Small intestine (tissue), 7 donors: Measurements from ENCODE around the gene CENPQ. TPM values are rescaled to one million over a fixed set of nuclear protein-coding genes. Genes with fewer than 3 reads are reported as not detected.
"Not testable (repeated sequence)": the region's sequence is repeated elsewhere in the genome, so short reads cannot be mapped to it uniquely, and the experiment has no call there.

Experiments used
- DNase-seq, 2 donors: peaks; one replicate each; pipeline versions ENCODE4 v3.0.0 to v3.0.0-alpha.2; 2013
- FAIRE-seq: peaks from 2 replicates; lab custom pipeline; 2012; peaks lifted over from hg19 to GRCh38; lab: Jason Lieb, UNC
- H3K27ac ChIP-seq, 3 donors: one replicate each; pipeline ENCODE4 v1.5.1; 2013; ENCODE audit warnings: low read length in 2 of 3, mild to moderate bottlenecking in 2 of 3, control low read depth in 1 of 3, inconsistent platforms in 1 of 3, low read depth in 1 of 3, moderate library complexity in 1 of 3
- H3K27me3 ChIP-seq, 3 donors: one replicate each; pipeline ENCODE4 v1.6.1; 2013; ENCODE audit warnings: low read length in 3 of 3, inconsistent platforms in 1 of 3; ENCODE audit not compliant: control insufficient read depth in 3 of 3, insufficient read depth in 3 of 3
- H3K36me3 ChIP-seq, 3 donors: one replicate each; pipeline ENCODE4 v1.6.1; 2013; ENCODE audit warnings: low read length in 3 of 3, inconsistent platforms in 1 of 3, low read depth in 1 of 3, mild to moderate bottlenecking in 1 of 3, moderate library complexity in 1 of 3; ENCODE audit not compliant: control insufficient read depth in 3 of 3, insufficient read depth in 2 of 3
- H3K4me1 ChIP-seq, 3 donors: one replicate each; pipeline ENCODE4 v1.6.1; 2013; ENCODE audit warnings: low read length in 2 of 3, inconsistent platforms in 1 of 3, low read depth in 1 of 3, mild to moderate bottlenecking in 1 of 3, moderate library complexity in 1 of 3; ENCODE audit not compliant: control insufficient read depth in 3 of 3, insufficient read depth in 2 of 3
- H3K4me3 ChIP-seq, 3 donors: one replicate each; pipeline ENCODE4 v1.5.1; 2013; ENCODE audit warnings: low read length in 3 of 3, control low read depth in 1 of 3, inconsistent platforms in 1 of 3, low read depth in 1 of 3, mild to moderate bottlenecking in 1 of 3, moderate library complexity in 1 of 3
- H3K9me3 ChIP-seq, 2 donors: one replicate each; pipeline ENCODE4 v1.6.1; 2013; ENCODE audit warnings: low read depth in 1 of 2, low read length in 1 of 2; ENCODE audit not compliant: control insufficient read depth in 2 of 2, insufficient read depth in 1 of 2
- WGBS, 3 donors: extraction: QIAGEN DNeasy Blood & Tissue Kit; methylation state at CpG; one replicate each; pipeline ENCODE4 v1.1.7; 2013; 5-methylcytosine and 5-hydroxymethylcytosine counted together
- polyA plus RNA-seq, 4 donors: library from polyadenylated mRNA; stranded (reverse) in 3 of 4; unstranded in 1 of 4; fragments of 200-250 nt in 3 of 4; fragments of 120-200 nt in 1 of 4; gene quantifications; one replicate each; pipeline versions ENCODE4 v1.2.1 to v1.2.3, GENCODE V29; 2013
- donor health status: healthy with polysubstance abuse.
- donor health status: control.
- donor health status: control.
- donor health status: Bipolar disorder and iron deficiency.
- donor health status: healthy.

Gene CENPQ
- polyA plus RNA-seq, 4 donors: 1.6 to 7.2 (median 3.1) TPM

DNA sequence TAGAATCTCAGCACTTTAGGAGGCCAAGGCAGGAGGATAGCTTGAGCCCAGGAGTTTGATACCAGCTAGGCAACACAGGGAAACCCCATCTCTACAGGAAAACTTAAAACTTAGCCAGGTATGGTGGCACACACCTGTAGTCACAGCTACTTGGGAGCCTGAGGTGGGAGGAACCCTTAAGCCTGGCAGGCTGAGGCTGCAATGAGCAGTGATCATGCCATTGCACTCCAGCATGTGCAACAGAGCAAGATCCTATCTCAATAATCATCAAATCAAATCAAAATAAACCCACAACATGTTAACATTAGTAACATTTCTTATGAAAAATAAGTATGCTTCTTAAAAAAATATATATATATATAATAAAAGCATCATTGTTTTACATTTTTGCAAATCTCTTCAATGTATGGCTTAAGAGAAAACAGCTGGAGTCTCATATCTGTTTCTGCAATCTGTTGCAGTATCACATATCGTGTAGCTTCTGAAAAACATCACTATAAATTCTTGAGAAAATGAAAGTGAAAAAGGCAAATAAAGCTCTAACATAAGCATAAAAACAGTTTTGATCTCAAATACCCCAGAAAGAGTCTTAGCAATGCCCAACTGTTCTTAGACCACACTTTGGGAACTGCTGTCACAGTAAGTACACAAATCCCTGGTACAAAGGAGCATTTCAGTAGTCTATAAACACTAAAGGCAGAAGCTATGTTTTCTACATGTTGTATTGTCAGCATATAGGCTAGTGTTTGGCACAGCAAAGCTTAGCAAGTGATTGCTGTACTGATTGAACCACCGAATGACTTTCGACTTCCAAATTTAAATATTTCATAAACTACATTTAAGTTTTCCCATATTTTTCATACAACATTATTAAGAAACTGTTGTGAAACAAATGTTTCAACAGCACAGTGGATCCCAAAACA lies 8.1 kb upstream of the CENPQ start:
- no peak for DNase-seq
- Histone ChIP-seq H3K36me3 (peaks cover 2 to 18% (median 5%) of the 10 kb centered on the region in 3 donors), H3K27me3 (no peaks in the 10 kb centered on the region), H3K4me1 (no peaks in the 10 kb centered on the region), H3K9me3 (no peaks in the 10 kb centered on the region), H3K27ac (peak overlapping the region in 1 of 3 donors; percentile 31), H3K4me3 (no peak overlapping the region)
- no peak for FAIRE-seq
- 85 to 92% (median 90%) methylated on average over 3 of the region's 3 CpGs for WGBS, 3 donors

GRCh38 chr6:49457771-49458170 lies 5.4 kb upstream of the CENPQ start:
- Histone ChIP-seq H3K9me3 (no peaks in the 10 kb centered on the region), H3K27ac (no peak overlapping the region)
- DNase-seq: no peak

DNA sequence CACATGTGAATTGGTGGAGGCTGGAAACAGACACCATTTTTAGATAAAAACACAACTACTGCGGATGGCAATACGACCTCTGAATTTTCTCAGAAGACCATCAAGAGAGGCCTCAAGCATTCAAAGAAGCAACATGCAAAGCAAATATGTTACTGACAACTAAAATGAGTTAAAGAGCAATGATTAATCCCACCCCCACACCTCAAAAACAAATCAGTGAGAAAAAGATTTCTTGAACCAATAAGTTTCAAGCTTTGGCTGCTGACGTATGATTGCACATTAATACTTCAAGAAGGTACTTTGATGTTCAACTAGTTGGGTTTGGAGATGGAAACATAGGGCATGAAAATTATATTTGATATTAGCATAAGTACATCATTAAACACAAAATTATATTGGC lies 1.1 kb upstream of the CENPQ start:
- peak; percentile 1 to 43 for DNase-seq
- WGBS, 3 donors: 31 to 37% (median 35%) methylated on average over 3 of the region's 3 CpGs

More at GRCh38 chr6:49457771-49458170, 5.4 kb upstream of the CENPQ start:
- no peak overlapping the region for H3K4me3 ChIP-seq
- no peaks in the 10 kb centered on the region for H3K27me3 ChIP-seq
- 83 to 86% (median 84%) methylated on average over 4 of the region's 4 CpGs for WGBS, 3 donors
- peaks cover 2 to 13% (median 5%) of the 10 kb centered on the region in 3 donors for H3K36me3 ChIP-seq
- H3K4me1 ChIP-seq: peaks cover 0 to 8% (median 5%) of the 10 kb centered on the region in 3 donors
- FAIRE-seq: no peak

DNA sequence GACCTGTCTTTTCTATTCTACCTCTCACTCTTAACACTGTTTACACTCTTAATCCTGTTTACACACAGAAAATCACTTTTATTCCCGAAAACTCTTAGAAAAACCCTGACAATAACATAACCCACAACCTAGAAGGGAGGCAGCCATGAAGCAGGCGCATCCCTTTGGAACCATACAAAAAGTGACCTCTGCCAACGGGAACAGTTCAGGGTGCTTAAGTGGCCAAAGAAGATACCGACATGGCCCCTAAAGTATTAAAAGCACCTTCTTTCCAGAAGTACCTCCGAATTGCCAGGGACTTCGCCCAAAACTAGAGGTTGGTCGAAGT lies 607 bp upstream of the CENPQ start:
- no peak for DNase-seq
- Histone ChIP-seq H3K27ac (peak overlapping the region; percentile 90 to 96 (median 95)), H3K36me3 (peaks cover 0 to 3% (median 2%) of the 10 kb centered on the region in 3 donors), H3K4me3 (peak overlapping the region; percentile 62 to 89 (median 87)), H3K4me1 (peaks cover 0 to 11% (median 5%) of the 10 kb centered on the region in 3 donors), H3K9me3 (no peaks in the 10 kb centered on the region), H3K27me3 (no peaks in the 10 kb centered on the region)
- FAIRE-seq: no peak
- WGBS, 3 donors: 0% methylated on average over 7 of the region's 7 CpGs

More for the DNA sequence above, 1.1 kb upstream of the CENPQ start:
- H3K27me3 ChIP-seq: no peaks in the 10 kb centered on the region
- H3K4me3 ChIP-seq: peak overlapping the region in 2 of 3 donors; percentile 87 to 89
- no peak for FAIRE-seq
- H3K4me1 ChIP-seq: peaks cover 0 to 11% (median 5%) of the 10 kb centered on the region in 3 donors
- no peaks in the 10 kb centered on the region for H3K9me3 ChIP-seq
- H3K36me3 ChIP-seq: peaks cover 0 to 4% (median 2%) of the 10 kb centered on the region in 3 donors
- H3K27ac ChIP-seq: peak overlapping the region in 1 of 3 donors; percentile 96

DNA sequence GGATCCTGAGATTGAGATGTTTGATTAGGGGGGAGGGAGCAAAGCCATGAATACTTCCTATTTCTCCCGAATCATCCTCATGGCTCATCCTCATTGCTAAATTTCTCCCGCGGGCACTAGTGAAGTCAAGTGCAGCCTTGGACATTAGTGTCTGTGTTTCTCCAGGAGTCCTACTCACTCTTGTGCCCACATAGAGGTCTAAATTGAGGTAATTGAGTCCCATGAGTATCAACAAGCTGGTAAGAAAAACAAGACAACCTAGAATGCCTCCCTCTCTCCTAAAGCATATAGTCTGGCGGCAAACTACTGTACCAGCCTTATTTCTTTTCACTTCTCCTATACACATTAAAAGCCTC lies 420 bp downstream of the CENPQ start:
- no peaks in the 10 kb centered on the region for H3K9me3 ChIP-seq
- 0 to 5% (median 0%) methylated on average over 4 of the region's 4 CpGs for WGBS, 3 donors
- peaks cover 0 to 11% (median 5%) of the 10 kb centered on the region in 3 donors for H3K4me1 ChIP-seq
- FAIRE-seq: no peak
- no peaks in the 10 kb centered on the region for H3K27me3 ChIP-seq
- H3K27ac ChIP-seq: peak overlapping the region; percentile 48 to 96 (median 62)
- DNase-seq: no peak
- H3K36me3 ChIP-seq: peaks cover 0 to 3% (median 2%) of the 10 kb centered on the region in 3 donors
- H3K4me3 ChIP-seq: peak overlapping the region; percentile 62 to 89 (median 87)

DNA sequence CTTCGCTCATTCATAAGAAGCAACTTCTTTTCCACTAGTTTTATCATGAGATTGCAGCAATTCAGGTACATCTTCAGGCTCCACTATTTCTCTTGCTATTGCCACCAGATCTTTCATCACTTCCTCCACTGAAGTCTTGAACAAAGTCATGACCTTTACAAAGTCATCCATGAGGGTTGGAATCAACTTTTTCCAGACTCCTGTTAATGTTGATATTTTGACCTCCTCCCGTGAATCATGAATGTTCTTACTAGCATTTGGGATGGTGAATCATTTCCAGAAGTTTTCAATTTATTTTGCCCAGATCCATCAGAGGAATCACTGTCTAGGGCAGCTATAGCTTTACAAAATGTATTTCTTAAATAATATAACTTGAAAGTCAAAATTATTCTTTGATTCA lies 1.5 kb downstream of the CENPQ start:
- no peak for FAIRE-seq
- 93 to 97% (median 95%) methylated on average over 2 of the region's 2 CpGs for WGBS, 3 donors
- H3K27ac ChIP-seq: no peak overlapping the region
- DNase-seq: no peak
- H3K36me3 ChIP-seq: no peaks in the 10 kb centered on the region
- H3K27me3 ChIP-seq: no peaks in the 10 kb centered on the region
- H3K4me1 ChIP-seq: peaks cover 0 to 11% (median 5%) of the 10 kb centered on the region in 3 donors
- H3K9me3 ChIP-seq: no peaks in the 10 kb centered on the region
- no peak overlapping the region for H3K4me3 ChIP-seq

DNA sequence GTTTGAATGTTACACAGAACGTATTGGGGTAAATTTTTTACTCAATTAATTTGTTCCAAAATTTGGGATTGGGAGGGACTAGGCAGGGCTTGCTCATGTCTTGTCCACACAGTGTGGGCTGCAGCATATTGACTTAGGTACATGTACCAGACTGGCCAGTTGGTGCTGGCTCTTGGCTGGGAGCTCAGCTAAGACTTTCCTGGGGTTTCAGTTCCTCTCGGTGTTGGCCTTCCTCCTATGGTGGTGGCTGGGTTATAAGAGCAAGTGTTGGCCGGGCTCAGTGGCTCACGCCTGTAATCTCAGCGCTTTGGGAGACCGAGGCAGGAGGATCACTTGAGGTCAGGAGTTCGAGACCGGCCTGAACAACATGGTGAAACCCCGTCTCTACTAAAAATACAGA lies 4.9 kb downstream of the CENPQ start:
- WGBS, 3 donors: 96 to 97% (median 96%) methylated on average over 9 of the region's 9 CpGs
- H3K9me3 ChIP-seq: no peaks in the 10 kb centered on the region
- no peaks in the 10 kb centered on the region for H3K27me3 ChIP-seq
- H3K4me3 ChIP-seq: no peak overlapping the region
- no peak for DNase-seq
- H3K27ac ChIP-seq: no peak overlapping the region
- FAIRE-seq: no peak
- H3K4me1 ChIP-seq: peaks cover 0 to 3% (median 0%) of the 10 kb centered on the region in 3 donors
- peaks cover 0 to 2% (median 0%) of the 10 kb centered on the region in 3 donors for H3K36me3 ChIP-seq

GRCh38 chr6:49476564-49476963 lies 13.4 kb downstream of the CENPQ start:
- not testable (repeated sequence) for H3K4me1 ChIP-seq, FAIRE-seq, H3K27ac ChIP-seq, H3K9me3 ChIP-seq, DNase-seq, H3K27me3 ChIP-seq, H3K4me3 ChIP-seq, H3K36me3 ChIP-seq
- 81 to 87% (median 84%) methylated on average over 2 of the region's 2 CpGs for WGBS, 3 donors
